GM23338 (cell line): ENCODE data around the gene S100A12. TPM values are rescaled to one million over a fixed set of nuclear protein-coding genes. Genes with fewer than 3 reads are reported as not detected.

ENCODE experiments used
- ATAC-seq: fragments of 200-7000 bp; cut with Tn5 transposase; 3 replicates; pipeline ENCODE4 v1.9.1; 2020
- DNase-seq: peaks from one replicate; pipeline ENCODE4 v3.0.0-alpha.2; 2015; ENCODE audit warnings: low spot score
- H2AFZ ChIP-seq: fragments of 200-600 bp; sonication (generic); 2 replicates; pipeline ENCODE4 v1.8.0; 2016; ENCODE audit warnings: antibody characterized with exemption, mild to moderate bottlenecking, moderate library complexity
- H3F3A ChIP-seq: fragments of 200-600 bp; sonication (generic); replicated peaks from 2 replicates; pipeline ENCODE4 v1.8.0; 2017; ENCODE audit warnings: antibody characterized with exemption, mixed run types, low read depth
- H3K27ac ChIP-seq: fragments of 200-600 bp; sonication (generic); 2 replicates; pipeline ENCODE4 v1.6.1; 2016; ENCODE audit warnings: low read depth
- H3K27me3 ChIP-seq: fragments of 200-600 bp; sonication (generic); 2 replicates; pipeline ENCODE4 v1.8.0; 2016; ENCODE audit warnings: mild to moderate bottlenecking, mixed run types, moderate library complexity; ENCODE audit not compliant: insufficient read depth
- H3K36me3 ChIP-seq: fragments of 200-600 bp; sonication (generic); 2 replicates; pipeline ENCODE4 v1.8.0; 2016; ENCODE audit warnings: mild to moderate bottlenecking; ENCODE audit not compliant: insufficient read depth
- H3K4me1 ChIP-seq: fragments of 200-600 bp; sonication (generic); 2 replicates; pipeline ENCODE4 v1.8.0; 2016; ENCODE audit warnings: mild to moderate bottlenecking, moderate library complexity; ENCODE audit not compliant: insufficient read depth
- H3K4me2 ChIP-seq: fragments of 200-600 bp; sonication (generic); 2 replicates; pipeline ENCODE4 v1.7.1; 2017; ENCODE audit warnings: mixed run types
- H3K4me3 ChIP-seq: fragments of 200-600 bp; sonication (generic); 2 replicates; pipeline ENCODE4 v1.6.1; 2016; ENCODE audit warnings: mixed run types
- H3K79me2 ChIP-seq: fragments of 200-600 bp; sonication (generic); replicated peaks from 2 replicates; pipeline ENCODE4 v1.8.0; 2017; ENCODE audit warnings: mild to moderate bottlenecking; ENCODE audit not compliant: insufficient read depth
- H3K9me2 ChIP-seq: fragments of 200-600 bp; sonication (generic); 2 replicates; pipeline ENCODE4 v1.8.0; 2017; ENCODE audit not compliant: insufficient read depth
- H4K20me1 ChIP-seq: fragments of 200-600 bp; sonication (generic); replicated peaks from 2 replicates; pipeline ENCODE4 v1.8.0; 2017; ENCODE audit warnings: mild to moderate bottlenecking; ENCODE audit not compliant: insufficient read depth
- H3K27ac Mint-ChIP-seq: 2 replicates; pipeline ENCODE4 v1.8.0; 2020; ENCODE audit warnings: inconsistent platforms, mild to moderate bottlenecking, moderate library complexity, mixed read lengths
- H3K27me3 Mint-ChIP-seq: 3 replicates; pipeline ENCODE4 v1.8.0; 2022; ENCODE audit warnings: low read depth, mild to moderate bottlenecking, moderate library complexity, mixed read lengths, inconsistent platforms; ENCODE audit not compliant: insufficient read depth, poor library complexity
- H3K36me3 Mint-ChIP-seq: 3 replicates; pipeline ENCODE4 v1.8.0; 2021; ENCODE audit warnings: low read depth, mild to moderate bottlenecking, inconsistent platforms, moderate library complexity, mixed read lengths
- H3K4me1 Mint-ChIP-seq: 3 replicates; pipeline ENCODE4 v1.8.0; 2020; ENCODE audit warnings: mild to moderate bottlenecking, inconsistent platforms, mixed read lengths
- H3K4me3 Mint-ChIP-seq: 3 replicates; pipeline ENCODE4 v1.8.0; 2021; ENCODE audit warnings: moderate library complexity, mild to moderate bottlenecking, inconsistent platforms, mixed read lengths
- H3K9me3 Mint-ChIP-seq: 3 replicates; pipeline ENCODE4 v1.8.0; 2020; ENCODE audit warnings: moderate library complexity, mild to moderate bottlenecking, inconsistent platforms, mixed read lengths
- CREB1 ChIP-seq: fragments of 250-450 bp; sonication (Bioruptor Pico); IDR thresholded peaks from 2 replicates; pipeline ENCODE4 v1.5.0; 2020; ENCODE audit warnings: low read depth, mild to moderate bottlenecking, moderate library complexity
- ETS1 ChIP-seq: IDR thresholded peaks from 2 replicates; pipeline ENCODE4 v1.6.1; 2016; ENCODE audit warnings: antibody characterized with exemption
- EZH2 ChIP-seq: fragments of 200-600 bp; sonication (generic); IDR thresholded peaks from one replicate; pipeline ENCODE4 v1.8.0; 2017; ENCODE audit warnings: antibody characterized with exemption, mild to moderate bottlenecking, low read depth; ENCODE audit not compliant: unreplicated experiment
- JUNB ChIP-seq: IDR thresholded peaks from one replicate; pipeline ENCODE4 v1.6.1; 2016; ENCODE audit warnings: antibody characterized with exemption; ENCODE audit not compliant: unreplicated experiment
- POLR2AphosphoS5 ChIP-seq: IDR thresholded peaks from 2 replicates; pipeline ENCODE4 v1.6.1; 2016; ENCODE audit warnings: antibody characterized with exemption, low read depth
- STAT1 ChIP-seq: IDR thresholded peaks from one replicate; pipeline ENCODE4 v1.6.1; 2016; ENCODE audit warnings: antibody characterized with exemption; ENCODE audit not compliant: unreplicated experiment
- ZNF114 ChIP-seq: fragments of 250-450 bp; sonication (Bioruptor Pico); IDR thresholded peaks from 2 replicates; pipeline ENCODE4 v1.5.0; 2020; ENCODE audit warnings: mild to moderate bottlenecking, moderate library complexity
- polyA plus RNA-seq: library from polyadenylated mRNA; unstranded; fragments of >200 nt; fragmentation: Nextera tagmentation; extraction: Ambion mirVana; gene quantifications from 2 replicates; pipeline ENCODE4 v1.2.1, GENCODE V29; 2016
- total RNA-seq: library from RNA; depleted of rRNA; stranded (reverse); fragments of >200 nt; shearing (Covaris generic); gene quantifications from 2 replicates; pipeline ENCODE4 v1.2.3, GENCODE V29; 2014
- TF ChIP-seq, protein P1 (sequence below): fragments of 250-450 bp; sonication (Bioruptor Pico); IDR thresholded peaks from 2 replicates; pipeline ENCODE4 v1.5.0; 2020; ENCODE audit warnings: mild to moderate bottlenecking, moderate library complexity
- TF ChIP-seq, protein P2 (sequence below), 2 experiments: fragments of 200-600 bp in 1 of 2; sonication (generic) in 1 of 2; conservative IDR thresholded peaks; 2 replicates each; pipeline versions ENCODE4 v1.5.1 to v1.6.1; 2016 to 2017; ENCODE audit warnings: antibody characterized with exemption in 2 of 2, low read depth in 2 of 2, mild to moderate bottlenecking in 2 of 2, moderate library complexity in 1 of 2

The S100A12 gene
- total and polyA plus RNA-seq, 2 experiments from 2014 or later: not detected

DNA sequence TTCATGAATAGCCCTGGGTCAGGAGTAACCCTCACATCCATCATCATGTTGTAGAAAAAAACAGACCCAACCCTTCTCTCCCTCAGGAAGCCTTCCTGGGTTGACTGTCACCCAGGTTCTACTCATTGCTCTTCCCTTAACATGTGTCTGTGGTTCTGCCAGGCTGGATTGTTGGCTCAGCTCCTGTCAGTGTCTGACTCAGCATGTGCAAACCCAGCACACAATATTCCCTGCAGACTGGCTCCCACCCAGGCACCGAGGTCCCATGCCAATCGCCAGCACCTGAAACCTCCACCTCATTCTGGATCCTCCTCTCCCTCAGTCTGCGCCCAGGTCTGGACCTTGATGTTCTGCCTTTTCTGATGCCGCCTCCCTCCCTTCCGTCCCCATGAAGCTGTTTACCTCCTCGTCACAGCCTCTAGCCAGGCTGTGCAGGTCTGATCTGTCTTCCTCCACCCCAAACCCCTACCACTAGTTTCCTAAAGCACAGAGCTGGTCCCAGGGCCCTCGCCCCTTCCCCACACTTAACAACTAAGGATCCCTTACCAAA is 19.8 kb upstream of the S100A12 start (continued):
- no peak for TF ChIP-seq ETS1
- no peak for TF ChIP-seq EZH2
- no peak for TF ChIP-seq CREB1 (CRISPR knock-in tag)

GRCh38 chr1:153394391-153394790 is 19.0 kb upstream of the S100A12 start:
- Histone ChIP-seq H3K27me3 (no peaks in the 10 kb centered on the region), H4K20me1 (no peaks in the 10 kb centered on the region), H3K79me2 (no peaks in the 10 kb centered on the region), H3K4me2 (no peak overlapping the region), H3K27ac (no peak overlapping the region), H2AFZ (no peak overlapping the region), H3F3A (no peaks in the 10 kb centered on the region), H3K4me1 (no peaks in the 10 kb centered on the region), H3K4me3 (no peak overlapping the region), H3K9me2 (no peaks in the 10 kb centered on the region), H3K36me3 (no peaks in the 10 kb centered on the region)
- Mint-ChIP-seq H3K9me3 (no peaks in the 10 kb centered on the region), H3K4me3 (no peak overlapping the region), H3K4me1 (peaks cover 2% of the 10 kb centered on the region; the same call in 1 of the 3 replicates), H3K27ac (no peak overlapping the region), H3K36me3 (no peaks in the 10 kb centered on the region), H3K27me3 (peaks cover 2% of the 10 kb centered on the region)
- DNase-seq (no peak), ATAC-seq (no peak)
- no peak for TF ChIP-seq ETS1
- no peak for TF ChIP-seq CREB1 (CRISPR knock-in tag)
- TF ChIP-seq, protein P1, sequence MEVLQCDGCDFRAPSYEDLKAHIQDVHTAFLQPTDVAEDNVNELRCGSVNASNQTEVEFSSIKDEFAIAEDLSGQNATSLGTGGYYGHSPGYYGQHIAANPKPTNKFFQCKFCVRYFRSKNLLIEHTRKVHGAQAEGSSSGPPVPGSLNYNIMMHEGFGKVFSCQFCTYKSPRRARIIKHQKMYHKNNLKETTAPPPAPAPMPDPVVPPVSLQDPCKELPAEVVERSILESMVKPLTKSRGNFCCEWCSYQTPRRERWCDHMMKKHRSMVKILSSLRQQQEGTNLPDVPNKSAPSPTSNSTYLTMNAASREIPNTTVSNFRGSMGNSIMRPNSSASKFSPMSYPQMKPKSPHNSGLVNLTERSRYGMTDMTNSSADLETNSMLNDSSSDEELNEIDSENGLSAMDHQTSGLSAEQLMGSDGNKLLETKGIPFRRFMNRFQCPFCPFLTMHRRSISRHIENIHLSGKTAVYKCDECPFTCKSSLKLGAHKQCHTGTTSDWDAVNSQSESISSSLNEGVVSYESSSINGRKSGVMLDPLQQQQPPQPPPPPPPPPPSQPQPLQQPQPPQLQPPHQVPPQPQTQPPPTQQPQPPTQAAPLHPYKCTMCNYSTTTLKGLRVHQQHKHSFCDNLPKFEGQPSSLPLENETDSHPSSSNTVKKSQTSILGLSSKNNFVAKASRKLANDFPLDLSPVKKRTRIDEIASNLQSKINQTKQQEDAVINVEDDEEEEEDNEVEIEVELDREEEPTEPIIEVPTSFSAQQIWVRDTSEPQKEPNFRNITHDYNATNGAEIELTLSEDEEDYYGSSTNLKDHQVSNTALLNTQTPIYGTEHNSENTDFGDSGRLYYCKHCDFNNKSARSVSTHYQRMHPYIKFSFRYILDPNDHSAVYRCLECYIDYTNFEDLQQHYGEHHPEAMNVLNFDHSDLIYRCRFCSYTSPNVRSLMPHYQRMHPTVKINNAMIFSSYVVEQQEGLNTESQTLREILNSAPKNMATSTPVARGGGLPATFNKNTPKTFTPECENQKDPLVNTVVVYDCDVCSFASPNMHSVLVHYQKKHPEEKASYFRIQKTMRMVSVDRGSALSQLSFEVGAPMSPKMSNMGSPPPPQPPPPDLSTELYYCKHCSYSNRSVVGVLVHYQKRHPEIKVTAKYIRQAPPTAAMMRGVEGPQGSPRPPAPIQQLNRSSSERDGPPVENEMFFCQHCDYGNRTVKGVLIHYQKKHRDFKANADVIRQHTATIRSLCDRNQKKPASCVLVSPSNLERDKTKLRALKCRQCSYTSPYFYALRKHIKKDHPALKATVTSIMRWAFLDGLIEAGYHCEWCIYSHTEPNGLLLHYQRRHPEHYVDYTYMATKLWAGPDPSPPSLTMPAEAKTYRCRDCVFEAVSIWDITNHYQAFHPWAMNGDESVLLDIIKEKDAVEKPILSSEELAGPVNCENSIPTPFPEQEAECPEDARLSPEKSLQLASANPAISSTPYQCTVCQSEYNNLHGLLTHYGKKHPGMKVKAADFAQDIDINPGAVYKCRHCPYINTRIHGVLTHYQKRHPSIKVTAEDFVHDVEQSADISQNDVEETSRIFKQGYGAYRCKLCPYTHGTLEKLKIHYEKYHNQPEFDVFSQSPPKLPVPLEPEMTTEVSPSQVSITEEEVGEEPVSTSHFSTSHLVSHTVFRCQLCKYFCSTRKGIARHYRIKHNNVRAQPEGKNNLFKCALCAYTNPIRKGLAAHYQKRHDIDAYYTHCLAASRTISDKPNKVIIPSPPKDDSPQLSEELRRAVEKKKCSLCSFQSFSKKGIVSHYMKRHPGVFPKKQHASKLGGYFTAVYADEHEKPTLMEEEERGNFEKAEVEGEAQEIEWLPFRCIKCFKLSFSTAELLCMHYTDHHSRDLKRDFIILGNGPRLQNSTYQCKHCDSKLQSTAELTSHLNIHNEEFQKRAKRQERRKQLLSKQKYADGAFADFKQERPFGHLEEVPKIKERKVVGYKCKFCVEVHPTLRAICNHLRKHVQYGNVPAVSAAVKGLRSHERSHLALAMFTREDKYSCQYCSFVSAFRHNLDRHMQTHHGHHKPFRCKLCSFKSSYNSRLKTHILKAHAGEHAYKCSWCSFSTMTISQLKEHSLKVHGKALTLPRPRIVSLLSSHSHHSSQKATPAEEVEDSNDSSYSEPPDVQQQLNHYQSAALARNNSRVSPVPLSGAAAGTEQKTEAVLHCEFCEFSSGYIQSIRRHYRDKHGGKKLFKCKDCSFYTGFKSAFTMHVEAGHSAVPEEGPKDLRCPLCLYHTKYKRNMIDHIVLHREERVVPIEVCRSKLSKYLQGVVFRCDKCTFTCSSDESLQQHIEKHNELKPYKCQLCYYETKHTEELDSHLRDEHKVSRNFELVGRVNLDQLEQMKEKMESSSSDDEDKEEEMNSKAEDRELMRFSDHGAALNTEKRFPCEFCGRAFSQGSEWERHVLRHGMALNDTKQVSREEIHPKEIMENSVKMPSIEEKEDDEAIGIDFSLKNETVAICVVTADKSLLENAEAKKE (CRISPR knock-in tag): no peak
- no peak for TF ChIP-seq ZNF114 (CRISPR knock-in tag)
- TF ChIP-seq STAT1: no peak
- no peak for TF ChIP-seq POLR2AphosphoS5
- TF ChIP-seq, protein P2, sequence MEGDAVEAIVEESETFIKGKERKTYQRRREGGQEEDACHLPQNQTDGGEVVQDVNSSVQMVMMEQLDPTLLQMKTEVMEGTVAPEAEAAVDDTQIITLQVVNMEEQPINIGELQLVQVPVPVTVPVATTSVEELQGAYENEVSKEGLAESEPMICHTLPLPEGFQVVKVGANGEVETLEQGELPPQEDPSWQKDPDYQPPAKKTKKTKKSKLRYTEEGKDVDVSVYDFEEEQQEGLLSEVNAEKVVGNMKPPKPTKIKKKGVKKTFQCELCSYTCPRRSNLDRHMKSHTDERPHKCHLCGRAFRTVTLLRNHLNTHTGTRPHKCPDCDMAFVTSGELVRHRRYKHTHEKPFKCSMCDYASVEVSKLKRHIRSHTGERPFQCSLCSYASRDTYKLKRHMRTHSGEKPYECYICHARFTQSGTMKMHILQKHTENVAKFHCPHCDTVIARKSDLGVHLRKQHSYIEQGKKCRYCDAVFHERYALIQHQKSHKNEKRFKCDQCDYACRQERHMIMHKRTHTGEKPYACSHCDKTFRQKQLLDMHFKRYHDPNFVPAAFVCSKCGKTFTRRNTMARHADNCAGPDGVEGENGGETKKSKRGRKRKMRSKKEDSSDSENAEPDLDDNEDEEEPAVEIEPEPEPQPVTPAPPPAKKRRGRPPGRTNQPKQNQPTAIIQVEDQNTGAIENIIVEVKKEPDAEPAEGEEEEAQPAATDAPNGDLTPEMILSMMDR (conservative IDR thresholded peaks at IDR 0.05; ENCODE audit: low read depth in 2 of 2): no peak
- TF ChIP-seq JUNB: no peak
